HEK293T (cell line): ENCODE measurements around the gene APOA4.

Source experiments
- CTCF ChIA-PET: fragments of 350-600 bp; formaldehyde crosslinking; extraction: SDS; loops from one replicate; lab custom pipeline; 2021; ENCODE audit warnings: antibody characterized with exemption, inconsistent platforms; lab: Yijun Ruan, JAX
- POLR2A ChIA-PET: fragments of 350-600 bp; formaldehyde crosslinking; extraction: SDS; loops from one replicate; lab custom pipeline; 2020; ENCODE audit warnings: antibody characterized with exemption, inconsistent platforms; lab: Yijun Ruan, JAX
- DNase-seq: peaks from one replicate; pipeline ENCODE4 v3.0.0; 2012; ENCODE audit warnings: mixed read lengths; ENCODE audit errors: extremely low spot score
- ARNT ChIP-seq: fragments of 450-650 bp; IDR thresholded peaks from 2 replicates; pipeline ENCODE4 v1.6.1; 2017; ENCODE audit warnings: mild to moderate bottlenecking
- BHLHE40 ChIP-seq: fragments of 450-650 bp; IDR thresholded peaks from 2 replicates; pipeline ENCODE4 v1.6.1; 2016; ENCODE audit warnings: mild to moderate bottlenecking, moderate library complexity, borderline replicate concordance
- CTBP1 ChIP-seq: fragments of 450-650 bp; IDR thresholded peaks from 2 replicates; pipeline ENCODE4 v1.6.1; 2016; ENCODE audit warnings: borderline replicate concordance
- ELF4 ChIP-seq: fragments of 450-650 bp; IDR thresholded peaks from 2 replicates; pipeline ENCODE4 v1.6.1; 2017; ENCODE audit warnings: antibody characterized with exemption
- FOXA1 ChIP-seq: fragments of 450-650 bp; IDR thresholded peaks from 2 replicates; pipeline ENCODE4 v1.6.1; 2016; ENCODE audit warnings: mild to moderate bottlenecking
- FOXK2 ChIP-seq: fragments of 450-650 bp; IDR thresholded peaks from 2 replicates; pipeline ENCODE4 v1.6.1; 2016; ENCODE audit warnings: mild to moderate bottlenecking
- FOXM1 ChIP-seq: fragments of 450-650 bp; IDR thresholded peaks from 2 replicates; pipeline ENCODE4 v1.6.1; 2017; ENCODE audit warnings: mild to moderate bottlenecking, borderline replicate concordance
- HDGF ChIP-seq: fragments of 450-650 bp; IDR thresholded peaks from 2 replicates; pipeline ENCODE4 v1.6.1; 2017; ENCODE audit warnings: antibody characterized with exemption, borderline replicate concordance
- L3MBTL2 ChIP-seq: fragments of 450-650 bp; conservative IDR thresholded peaks from 2 replicates; pipeline ENCODE4 v1.6.1; 2016; ENCODE audit warnings: mild to moderate bottlenecking
- LEF1 ChIP-seq: fragments of 450-650 bp; IDR thresholded peaks from 2 replicates; pipeline ENCODE4 v1.6.1; 2017; ENCODE audit warnings: mild to moderate bottlenecking, borderline replicate concordance
- NFRKB ChIP-seq: fragments of 450-650 bp; IDR thresholded peaks from 2 replicates; pipeline ENCODE4 v1.6.1; 2016; ENCODE audit warnings: mild to moderate bottlenecking, moderate library complexity
- PKNOX1 ChIP-seq: fragments of 450-650 bp; IDR thresholded peaks from 2 replicates; pipeline ENCODE4 v1.6.1; 2016
- SP1 ChIP-seq: fragments of 450-650 bp; IDR thresholded peaks from 2 replicates; pipeline ENCODE4 v1.6.1; 2017
- SUZ12 ChIP-seq: fragments of 450-650 bp; IDR thresholded peaks from 2 replicates; pipeline ENCODE4 v1.6.1; 2016; ENCODE audit warnings: mild to moderate bottlenecking
- TARDBP ChIP-seq: fragments of 450-650 bp; IDR thresholded peaks from 2 replicates; pipeline ENCODE4 v1.6.1; 2016
- ZNF384 ChIP-seq: fragments of 450-650 bp; IDR thresholded peaks from 2 replicates; pipeline ENCODE4 v1.6.1; 2016

APOA4 gene

GRCh38 chr11:116855413-116855812 is 32.3 kb upstream of the APOA4 start:
- ChIA-PET POLR2A (no interaction called here), CTCF (no interaction called here)
- TF ChIP-seq CTBP1 (no peak), TARDBP (no peak), SUZ12 (no peak), FOXK2 (no peak), ELF4 (no peak), HDGF (no peak), L3MBTL2 (no peak), SP1 (no peak), LEF1 (no peak), FOXA1 (no peak), NFRKB (no peak), BHLHE40 (no peak), ARNT (no peak), ZNF384 (no peak), FOXM1 (no peak), PKNOX1 (no peak)
- DNase-seq = no peak

GRCh38 chr11:116853461-116854073 is 30.5 kb upstream of the APOA4 start:
- no peak for DNase-seq
- ChIA-PET CTCF (interaction anchor here (0.6 to 1.5 kb wide), 3 partner anchors 16 to 24 kb away, joined by 3 to 5 read pairs (median 4); partner anchors contain the start of genes APOA1 and APOC3), POLR2A (interaction anchor here (1.2 kb wide), 1 partner anchor 17 kb away, joined by 3 read pairs; no protein-coding TSS in a partner anchor)
- TF ChIP-seq FOXA1 = no peak
- TF ChIP-seq CTBP1 = no peak
- no peak for TF ChIP-seq PKNOX1
- no peak for TF ChIP-seq ARNT
- no peak for TF ChIP-seq FOXM1
- no peak for TF ChIP-seq TARDBP
- no peak for TF ChIP-seq HDGF
- TF ChIP-seq FOXK2 = no peak
- TF ChIP-seq NFRKB = no peak
- TF ChIP-seq ELF4 = no peak
- TF ChIP-seq ZNF384 = no peak

GRCh38 chr11:116852261-116853031 is 29.3 kb upstream of the APOA4 start:
- ChIA-PET POLR2A (interaction anchor here (1.2 kb wide), 1 partner anchor 64 kb away, joined by 3 read pairs; the partner anchor contains the start of gene ZPR1), CTCF (interaction anchor here (1.1 to 1.5 kb wide), 3 partner anchors 17 to 61 kb away, joined by 3 to 6 read pairs (median 5); partner anchors contain the start of gene APOA5)
- TF ChIP-seq FOXA1 (no peak), FOXK2 (no peak), L3MBTL2 (no peak), ZNF384 (no peak), PKNOX1 (no peak), TARDBP (no peak), NFRKB (no peak), CTBP1 (no peak), SP1 (no peak), BHLHE40 (no peak), FOXM1 (no peak), HDGF (no peak), ARNT (no peak), LEF1 (no peak), ELF4 (no peak), SUZ12 (no peak)
- DNase-seq = no peak

- ChIA-PET CTCF (interaction anchor here (1.1 to 1.4 kb wide), 2 partner anchors 16 to 60 kb away, joined by 3 to 6 read pairs; partner anchors contain the start of gene APOA5), POLR2A (interaction anchor here (0.8 to 1.2 kb wide), 2 partner anchors 16 to 64 kb away, joined by 3 read pairs; partner anchors contain the start of gene ZPR1)
- no peak for DNase-seq
- no peak for TF ChIP-seq FOXM1
- no peak for TF ChIP-seq HDGF
- TF ChIP-seq SP1 = no peak
- no peak for TF ChIP-seq BHLHE40
- no peak for TF ChIP-seq L3MBTL2
- no peak for TF ChIP-seq SUZ12
- TF ChIP-seq PKNOX1 = no peak
- TF ChIP-seq ARNT = no peak
- TF ChIP-seq ZNF384 = no peak
- TF ChIP-seq FOXK2 = no peak
- TF ChIP-seq FOXA1 = no peak
- TF ChIP-seq ELF4 = no peak
- no peak for TF ChIP-seq CTBP1
- no peak for TF ChIP-seq LEF1
- no peak for TF ChIP-seq NFRKB
- no peak for TF ChIP-seq TARDBP
Measured at GRCh38 chr11:116851626-116852025, 28.5 kb upstream of the APOA4 start.
